PC-9 (cell line): ENCODE results near the gene RARB. TPM values are rescaled to one million over a fixed set of nuclear protein-coding genes. Genes with fewer than 3 reads are reported as not detected.

ENCODE experiments used
- BruUV-seq: library from RNA; stranded (reverse); fragments of 400-500 nt; replicated peaks from 2 replicates; lab custom pipeline; 2021; lab: Mats Ljungman, UMichigan
- CTCF ChIA-PET: fragments of 300-600 bp; sonication (Branson Sonifier 250); formaldehyde crosslinking; loops from one replicate; lab custom pipeline; 2022; ENCODE audit warnings: antibody characterized with exemption; lab: Charles Lee
- POLR2A ChIA-PET: fragments of 300-600 bp; sonication (Branson Sonifier 250); formaldehyde crosslinking; loops from one replicate; lab custom pipeline; 2022; ENCODE audit warnings: antibody characterized with exemption; ENCODE audit not compliant: unreplicated experiment; lab: Charles Lee
- DNase-seq, 2 experiments: peaks; one replicate each; pipeline versions ENCODE4 v3.0.0 to v3.0.0-alpha.2; 2015 to 2022; ENCODE audit warnings: mixed read lengths in 1 of 2
- H2AFZ ChIP-seq: fragments of 200-600 bp; sonication (generic); 2 replicates; pipeline ENCODE4 v1.8.1; 2017; ENCODE audit warnings: antibody characterized with exemption
- H3F3A ChIP-seq: fragments of 200-600 bp; sonication (generic); 2 replicates; pipeline ENCODE4 v1.8.1; 2017; ENCODE audit warnings: antibody characterized with exemption, mild to moderate bottlenecking, low read depth; ENCODE audit not compliant: insufficient read depth
- H3K27ac ChIP-seq: fragments of 200-600 bp; sonication (generic); 2 replicates; pipeline ENCODE4 v1.6.1; 2016; ENCODE audit warnings: mixed run types
- H3K27me3 ChIP-seq: fragments of 200-600 bp; sonication (generic); 2 replicates; pipeline ENCODE4 v1.6.1; 2016; ENCODE audit warnings: low read depth, mixed run types; ENCODE audit not compliant: insufficient read depth
- H3K36me3 ChIP-seq: fragments of 200-600 bp; sonication (generic); 2 replicates; pipeline ENCODE4 v1.6.1; 2016; ENCODE audit warnings: low read depth, mixed run types
- H3K4me1 ChIP-seq: fragments of 200-600 bp; sonication (generic); replicated peaks from 2 replicates; pipeline ENCODE4 v1.6.1; 2016; ENCODE audit warnings: mixed run types; ENCODE audit not compliant: insufficient read depth
- H3K4me2 ChIP-seq: fragments of 200-600 bp; sonication (generic); 2 replicates; pipeline ENCODE4 v1.6.1; 2017; ENCODE audit warnings: mixed run types
- H3K4me3 ChIP-seq: fragments of 200-600 bp; sonication (generic); 2 replicates; pipeline ENCODE4 v1.6.1; 2016; ENCODE audit warnings: mixed run types
- H3K79me2 ChIP-seq: fragments of 200-600 bp; sonication (generic); 2 replicates; pipeline ENCODE4 v1.6.1; 2017; ENCODE audit warnings: low read depth, mixed run types
- H3K9me2 ChIP-seq: fragments of 200-600 bp; sonication (generic); 2 replicates; pipeline ENCODE4 v1.8.1; 2017; ENCODE audit warnings: mild to moderate bottlenecking; ENCODE audit not compliant: insufficient read depth
- H3K9me3 ChIP-seq: fragments of 200-600 bp; sonication (generic); 2 replicates; pipeline ENCODE4 v1.8.1; 2016; ENCODE audit warnings: low read depth; ENCODE audit not compliant: insufficient read depth
- H4K20me1 ChIP-seq: fragments of 200-600 bp; sonication (generic); 2 replicates; pipeline ENCODE4 v1.8.1; 2017; ENCODE audit not compliant: insufficient read depth
- EZH2 ChIP-seq: fragments of 200-600 bp; sonication (generic); IDR thresholded peaks from 2 replicates; pipeline ENCODE4 v1.8.0; 2017; ENCODE audit warnings: antibody characterized with exemption, low read depth
- intact Hi-C: fragments of 100-400 bp; cut with micrococcal nuclease; formaldehyde crosslinking; loops from one replicate; pipeline ENCODE4 v1.10.0; 2022; ENCODE audit not compliant: unreplicated experiment
- total RNA-seq: library from RNA; stranded (reverse); gene quantifications from 2 replicates; pipeline ENCODE4 v1.2.3, GENCODE V29; 2021
- TF ChIP-seq, protein P1 (sequence below): fragments of 200-600 bp; sonication (generic); conservative IDR thresholded peaks from 2 replicates; pipeline ENCODE4 v1.6.1; 2017; ENCODE audit warnings: mixed run types, antibody characterized with exemption, mild to moderate bottlenecking, moderate library complexity

Gene RARB
- total RNA-seq, 1 experiment from 2014 or later, result 1.0 TPM

DNA sequence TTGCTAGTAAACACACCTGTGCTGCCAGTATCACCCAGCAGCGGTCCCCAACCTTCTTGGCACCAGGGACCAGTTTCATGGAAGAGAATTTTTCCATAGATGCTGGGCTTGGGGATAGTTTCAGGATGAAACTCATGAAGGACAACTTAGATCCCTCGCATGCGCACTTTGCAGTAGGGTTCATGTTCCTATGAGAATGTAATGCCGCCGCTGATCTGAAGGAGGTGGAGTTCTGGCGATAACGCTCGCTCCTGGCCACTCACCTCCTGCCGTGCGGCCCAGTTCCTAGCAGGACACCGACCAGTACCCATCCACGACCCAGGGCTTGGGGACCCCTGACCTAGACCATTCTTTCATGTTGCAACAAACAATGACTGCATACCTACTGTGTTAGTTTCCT is 146.9 kb downstream of the RARB start:
- no peaks in the 10 kb centered on the region for H3F3A ChIP-seq
- no peaks in the 10 kb centered on the region for H3K9me2 ChIP-seq
- no peaks in the 10 kb centered on the region for H3K4me1 ChIP-seq
- POLR2A ChIA-PET, result no interaction called here
- TF ChIP-seq EZH2, result no peak
- TF ChIP-seq, protein P1, sequence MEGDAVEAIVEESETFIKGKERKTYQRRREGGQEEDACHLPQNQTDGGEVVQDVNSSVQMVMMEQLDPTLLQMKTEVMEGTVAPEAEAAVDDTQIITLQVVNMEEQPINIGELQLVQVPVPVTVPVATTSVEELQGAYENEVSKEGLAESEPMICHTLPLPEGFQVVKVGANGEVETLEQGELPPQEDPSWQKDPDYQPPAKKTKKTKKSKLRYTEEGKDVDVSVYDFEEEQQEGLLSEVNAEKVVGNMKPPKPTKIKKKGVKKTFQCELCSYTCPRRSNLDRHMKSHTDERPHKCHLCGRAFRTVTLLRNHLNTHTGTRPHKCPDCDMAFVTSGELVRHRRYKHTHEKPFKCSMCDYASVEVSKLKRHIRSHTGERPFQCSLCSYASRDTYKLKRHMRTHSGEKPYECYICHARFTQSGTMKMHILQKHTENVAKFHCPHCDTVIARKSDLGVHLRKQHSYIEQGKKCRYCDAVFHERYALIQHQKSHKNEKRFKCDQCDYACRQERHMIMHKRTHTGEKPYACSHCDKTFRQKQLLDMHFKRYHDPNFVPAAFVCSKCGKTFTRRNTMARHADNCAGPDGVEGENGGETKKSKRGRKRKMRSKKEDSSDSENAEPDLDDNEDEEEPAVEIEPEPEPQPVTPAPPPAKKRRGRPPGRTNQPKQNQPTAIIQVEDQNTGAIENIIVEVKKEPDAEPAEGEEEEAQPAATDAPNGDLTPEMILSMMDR, result no peak
- no peak overlapping the region for H2AFZ ChIP-seq
- BruUV-seq, result no TSS peak
- H3K27me3 ChIP-seq, result no peaks in the 10 kb centered on the region
- H4K20me1 ChIP-seq, result no peaks in the 10 kb centered on the region
- H3K79me2 ChIP-seq, result no peaks in the 10 kb centered on the region
- intact Hi-C loops, result no loop called here
- CTCF ChIA-PET, result no interaction called here
- no peaks in the 10 kb centered on the region for H3K36me3 ChIP-seq
- no peak overlapping the region for H3K27ac ChIP-seq
- no peak overlapping the region for H3K4me3 ChIP-seq
- no peak for DNase-seq
- H3K4me2 ChIP-seq, result no peak overlapping the region
- no peaks in the 10 kb centered on the region for H3K9me3 ChIP-seq

DNA sequence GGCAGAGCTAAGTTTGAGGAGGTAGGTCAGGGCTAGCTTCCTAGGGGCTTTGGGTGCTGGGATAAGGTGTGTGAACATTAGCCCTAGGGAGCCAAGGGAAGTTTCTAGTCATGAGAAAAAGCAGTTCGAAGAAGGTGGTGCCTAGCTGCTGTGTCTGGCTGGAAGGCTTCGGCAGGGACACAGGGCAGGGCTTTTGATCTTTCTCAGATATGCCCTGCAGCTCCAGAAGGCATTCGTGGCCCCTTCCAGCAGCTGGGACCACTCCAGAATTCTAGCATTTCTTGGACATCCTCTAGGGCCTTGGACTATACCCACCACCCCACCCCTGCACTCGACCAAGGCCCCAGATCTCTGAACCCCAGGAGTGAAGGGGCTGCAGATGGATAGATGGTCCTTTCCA is 148.1 kb downstream of the RARB start:
- no peak for DNase-seq
- Histone ChIP-seq H3K79me2 (no peaks in the 10 kb centered on the region), H3K27ac (no peak overlapping the region), H3F3A (no peaks in the 10 kb centered on the region), H2AFZ (no peak overlapping the region), H3K27me3 (no peaks in the 10 kb centered on the region), H3K36me3 (no peaks in the 10 kb centered on the region), H4K20me1 (no peaks in the 10 kb centered on the region), H3K9me3 (no peaks in the 10 kb centered on the region), H3K4me1 (peaks cover 3% of the 10 kb centered on the region), H3K4me3 (no peak overlapping the region), H3K4me2 (no peak overlapping the region), H3K9me2 (no peaks in the 10 kb centered on the region)
- BruUV-seq, result no TSS peak
- CTCF ChIA-PET, result no interaction called here
- POLR2A ChIA-PET, result interaction anchor here (0.7 kb wide), 1 partner anchor 74 kb away, joined by 4 read pairs; no protein-coding TSS in a partner anchor
- TF ChIP-seq EZH2, result no peak
- TF ChIP-seq, protein P1, result no peak
- intact Hi-C loops, result no loop called here

DNA sequence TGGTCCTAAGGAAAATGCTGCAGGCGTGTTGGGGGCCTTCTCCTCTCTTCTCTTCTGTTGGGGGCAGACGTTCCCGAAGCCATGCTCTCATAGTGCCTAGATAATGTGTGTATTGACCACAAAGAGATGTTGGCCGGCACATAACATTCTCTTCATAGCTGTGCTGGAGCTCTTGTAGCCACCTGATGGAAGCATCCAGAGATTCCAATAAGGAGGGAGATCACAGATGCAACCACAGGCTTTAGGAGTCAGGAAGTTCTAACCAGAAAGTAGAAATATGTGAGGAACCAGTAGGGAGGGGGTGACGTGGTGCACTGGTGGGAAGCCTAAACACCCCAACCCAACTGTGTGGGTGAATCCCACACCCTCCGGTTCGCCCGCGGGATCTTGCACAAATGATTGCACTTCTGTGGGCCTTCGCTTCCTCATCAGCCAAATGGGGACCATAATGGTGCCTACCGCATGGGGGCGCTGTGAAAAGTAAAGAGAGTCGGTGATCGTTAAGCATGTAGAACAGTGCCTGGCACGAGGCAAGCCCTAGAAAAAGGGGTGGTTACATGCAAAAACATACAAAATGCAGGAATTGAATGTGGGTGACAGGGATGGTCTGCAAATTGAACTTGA is 148.9 kb downstream of the RARB start:
- H3F3A ChIP-seq, result peaks cover 2% of the 10 kb centered on the region
- CTCF ChIA-PET, result interaction anchor here (0.7 kb wide), 1 partner anchor 9 kb away, joined by 3 read pairs; no protein-coding TSS in a partner anchor
- intact Hi-C loops, result no loop called here
- H3K4me2 ChIP-seq, result no peak overlapping the region
- no peaks in the 10 kb centered on the region for H3K79me2 ChIP-seq
- TF ChIP-seq, protein P1, result no peak
- TF ChIP-seq EZH2, result no peak
- H3K36me3 ChIP-seq, result no peaks in the 10 kb centered on the region
- no peaks in the 10 kb centered on the region for H3K27me3 ChIP-seq
- no peak overlapping the region for H3K4me3 ChIP-seq
- no peaks in the 10 kb centered on the region for H4K20me1 ChIP-seq
- no peak overlapping the region for H2AFZ ChIP-seq
- no TSS peak for BruUV-seq
- peaks cover 11% of the 10 kb centered on the region for H3K4me1 ChIP-seq
- H3K9me3 ChIP-seq, result no peaks in the 10 kb centered on the region
- no peak for DNase-seq
- H3K27ac ChIP-seq, result no peak overlapping the region
- no peaks in the 10 kb centered on the region for H3K9me2 ChIP-seq
- POLR2A ChIA-PET, result no interaction called here
